SH-SY5Y (cell line): ENCODE data around the gene TLE3.

Experiments used
- GATA2 ChIP-seq: IDR thresholded peaks from 2 replicates; pipeline ENCODE4 v1.6.1; 2011; ENCODE audit warnings: mild to moderate bottlenecking, low read depth, low read length
- GATA3 ChIP-seq: IDR thresholded peaks from 2 replicates; pipeline ENCODE4 v1.6.1; 2011; ENCODE audit warnings: low read depth, mild to moderate bottlenecking, low read length, moderate library complexity

GRCh38 chr15:70065006-70065722, 32.6 kb downstream of the TLE3 start:
- TF ChIP-seq GATA3 (no peak), GATA2 (no peak)
